Activated gamma-delta T cell treated with anti-CD3 and anti-CD28 coated beads, Interleukin-2, amount 50 U/mL, for 16 hours (primary cell): ENCODE data around the gene SLC17A6.

Experiments
- DNase-seq: peaks from one replicate; pipeline ENCODE4 v3.0.0-alpha.2; 2020; ENCODE audit warnings: low read depth

SLC17A6 gene

GRCh38 chr11:22389526-22390282, 51.5 kb downstream of the SLC17A6 start:
- no peak for DNase-seq

GRCh38 chr11:22390283-22390655, 52.1 kb downstream of the SLC17A6 start:
- DNase-seq: no peak

GRCh38 chr11:22392561-22392960, 54.4 kb downstream of the SLC17A6 start:
- DNase-seq: no peak

GRCh38 chr11:22405377-22405776, 67.2 kb downstream of the SLC17A6 start:
- no peak for DNase-seq

- DNase-seq: no peak
Observed at GRCh38 chr11:22407267-22407666, 69.1 kb downstream of the SLC17A6 start.

GRCh38 chr11:22407921-22408320, 69.7 kb downstream of the SLC17A6 start:
- DNase-seq: no peak

- no peak for DNase-seq
Observed at GRCh38 chr11:22415476-22415875, 77.3 kb downstream of the SLC17A6 start.

- DNase-seq: no peak
Observed at GRCh38 chr11:22416462-22416861, 78.3 kb downstream of the SLC17A6 start.

- no peak for DNase-seq
Observed at GRCh38 chr11:22426915-22427314, 88.7 kb downstream of the SLC17A6 start.
